Psoas muscle (tissue), 8 donors: ENCODE results near the gene PUS7. TPM values are rescaled to one million over a fixed set of nuclear protein-coding genes. Genes with fewer than 3 reads are reported as not detected.
A peak's percentile ranks its signal among the peaks of the same experiment; 100 is the strongest.

ENCODE experiments used
- ATAC-seq, 4 donors: fragments of 200-7000 bp; cut with Tn5 transposase; one replicate each; pipeline ENCODE4 v1.9.1; 2020; ENCODE audit warnings: moderate library complexity in 3 of 4, mild to moderate bottlenecking in 2 of 4
- DNase-seq, 2 donors: peaks; one replicate each; pipeline ENCODE4 v3.0.0-alpha.2; 2020
- H3K27ac ChIP-seq: fragments of 200-600 bp; one replicate; pipeline ENCODE4 v1.8.0; 2022
- H3K27me3 ChIP-seq, 3 donors: fragments of 200-600 bp in 1 of 3; one replicate each; pipeline versions ENCODE4 v1.6.1 to v1.8.0; 2013 to 2022; ENCODE audit warnings: low read length in 2 of 3, mild to moderate bottlenecking in 2 of 3, moderate library complexity in 1 of 3; ENCODE audit not compliant: insufficient read depth in 3 of 3
- H3K36me3 ChIP-seq, 2 donors: fragments of 200-600 bp in 1 of 2; one replicate each; pipeline versions ENCODE4 v1.6.1 to v1.8.0; 2013 to 2022; ENCODE audit warnings: low read depth in 1 of 2, mild to moderate bottlenecking in 1 of 2, moderate library complexity in 1 of 2; ENCODE audit not compliant: insufficient read depth in 1 of 2
- H3K4me1 ChIP-seq: fragments of 200-600 bp; one replicate; pipeline ENCODE4 v1.8.0; 2022
- H3K4me3 ChIP-seq: fragments of 200-600 bp; one replicate; pipeline ENCODE4 v1.8.0; 2022; ENCODE audit warnings: mild to moderate bottlenecking
- H3K9me3 ChIP-seq: fragments of 200-600 bp; one replicate; pipeline ENCODE4 v1.8.0; 2022
- WGBS, 3 donors: extraction: QIAGEN DNeasy Blood & Tissue Kit; methylation state at CpG; one replicate each; pipeline versions ENCODE4 v1.1.6 to v1.1.7; 2013; 5-methylcytosine and 5-hydroxymethylcytosine counted together
- intact Hi-C, 2 donors: fragments of 100-400 bp; cut with DNase I; formaldehyde crosslinking; loops; one replicate each; pipeline versions ENCODE4 v1.11.0 to v1.14.2; 2022
- polyA plus RNA-seq, 3 donors: library from polyadenylated mRNA; stranded (reverse); fragments of 200-250 nt; gene quantifications; one replicate each; pipeline ENCODE4 v1.2.3, GENCODE V29; 2013
- total RNA-seq, 4 donors: library from RNA; stranded (reverse); fragmentation: NEBNext Ultra II Directional in 2 of 4; extraction: Animal tissue kit (Norgen Biotek cat#: 25700) in 2 of 4; gene quantifications; one replicate each; pipeline versions ENCODE4 v1.2.1 to v1.2.4, GENCODE V29; 2021 to 2023
- TF ChIP-seq, protein P1 (sequence below): fragments of 200-600 bp; IDR thresholded peaks from one replicate; pipeline ENCODE4 v1.8.0; 2022; ENCODE audit warnings: antibody characterized with exemption
- donor health status: healthy with polysubstance abuse.
- donor health status: DM: no; HTN: no; CAD: no; lungs with moderate emphysema.
- donor health status: Bipolar disorder and iron deficiency.
- donor health status: healthy.
- donor health status: DM: yes; HTN: yes; CAD: no.
- donor health status: DM: no; HTN: no; CAD: no.
- donor health status: DM: no; HTN: no; CAD: no.
- donor health status: DM: yes; HTN: yes; CAD: no.

Gene PUS7
- total and polyA plus RNA-seq, 7 donors: 5.7 to 19.7 (median 11.9) TPM

DNA sequence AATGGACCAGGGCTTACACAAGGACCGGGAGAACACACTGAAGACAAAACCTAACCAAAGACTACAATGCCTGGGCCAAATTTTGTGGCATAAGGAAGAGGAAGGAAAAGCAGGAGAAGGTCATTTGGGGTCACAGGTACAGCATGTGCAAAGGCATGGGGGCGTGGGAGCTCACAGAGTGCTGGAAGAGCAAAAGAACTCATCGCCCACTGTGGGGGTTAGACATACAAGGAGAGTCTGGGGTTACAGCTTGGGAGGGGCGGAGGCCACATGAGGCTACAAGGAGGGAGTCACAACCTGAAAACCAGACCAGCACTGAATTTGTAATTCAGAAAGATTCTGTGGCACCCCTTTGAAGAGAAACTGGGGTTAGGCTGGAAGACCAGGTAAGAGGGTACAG, 9.7 kb downstream of the PUS7 start:
- no peak overlapping the region for H3K27ac ChIP-seq
- DNase-seq: no peak
- peaks cover 0 to 10% of the 10 kb centered on the region in 2 donors for H3K36me3 ChIP-seq
- no peak for ATAC-seq
- peaks cover 4% of the 10 kb centered on the region for H3K4me1 ChIP-seq
- intact Hi-C loops: no loop called here
- 62 to 83% (median 72%) methylated on average over 4 of the region's 4 CpGs for WGBS, 3 donors
- TF ChIP-seq, protein P1, sequence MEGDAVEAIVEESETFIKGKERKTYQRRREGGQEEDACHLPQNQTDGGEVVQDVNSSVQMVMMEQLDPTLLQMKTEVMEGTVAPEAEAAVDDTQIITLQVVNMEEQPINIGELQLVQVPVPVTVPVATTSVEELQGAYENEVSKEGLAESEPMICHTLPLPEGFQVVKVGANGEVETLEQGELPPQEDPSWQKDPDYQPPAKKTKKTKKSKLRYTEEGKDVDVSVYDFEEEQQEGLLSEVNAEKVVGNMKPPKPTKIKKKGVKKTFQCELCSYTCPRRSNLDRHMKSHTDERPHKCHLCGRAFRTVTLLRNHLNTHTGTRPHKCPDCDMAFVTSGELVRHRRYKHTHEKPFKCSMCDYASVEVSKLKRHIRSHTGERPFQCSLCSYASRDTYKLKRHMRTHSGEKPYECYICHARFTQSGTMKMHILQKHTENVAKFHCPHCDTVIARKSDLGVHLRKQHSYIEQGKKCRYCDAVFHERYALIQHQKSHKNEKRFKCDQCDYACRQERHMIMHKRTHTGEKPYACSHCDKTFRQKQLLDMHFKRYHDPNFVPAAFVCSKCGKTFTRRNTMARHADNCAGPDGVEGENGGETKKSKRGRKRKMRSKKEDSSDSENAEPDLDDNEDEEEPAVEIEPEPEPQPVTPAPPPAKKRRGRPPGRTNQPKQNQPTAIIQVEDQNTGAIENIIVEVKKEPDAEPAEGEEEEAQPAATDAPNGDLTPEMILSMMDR: no peak
- H3K9me3 ChIP-seq: no peaks in the 10 kb centered on the region
- no peaks in the 10 kb centered on the region for H3K27me3 ChIP-seq
- H3K4me3 ChIP-seq: no peak overlapping the region

DNA sequence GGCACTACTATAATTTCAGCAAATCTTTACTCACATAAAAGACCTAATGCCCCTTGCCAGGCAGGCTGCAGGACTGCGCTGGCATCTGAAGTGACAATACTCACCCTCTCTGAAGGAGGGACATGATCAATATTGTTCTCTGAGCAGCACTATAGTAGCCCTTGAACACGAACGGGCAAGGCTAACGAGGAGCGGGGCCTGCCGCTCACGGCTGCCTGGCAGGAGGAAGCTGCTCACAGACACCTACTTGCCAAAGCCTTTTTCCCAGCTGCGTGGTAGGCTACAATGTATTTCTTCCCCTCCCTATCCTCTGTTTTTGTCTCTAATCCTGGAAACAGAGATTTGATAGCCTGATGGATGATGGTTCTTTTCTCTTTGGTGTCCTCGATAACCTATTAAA, 19.9 kb downstream of the PUS7 start:
- intact Hi-C loops: no loop called here
- no peak for ATAC-seq
- H3K27me3 ChIP-seq: no peaks in the 10 kb centered on the region
- no peak overlapping the region for H3K4me3 ChIP-seq
- no peaks in the 10 kb centered on the region for H3K9me3 ChIP-seq
- DNase-seq: no peak
- H3K27ac ChIP-seq: no peak overlapping the region
- H3K4me1 ChIP-seq: no peaks in the 10 kb centered on the region
- TF ChIP-seq, protein P1: no peak
- H3K36me3 ChIP-seq: peaks cover 0 to 94% of the 10 kb centered on the region in 2 donors
- 88 to 90% (median 89%) methylated on average over 9 of the region's 9 CpGs for WGBS, 3 donors

DNA sequence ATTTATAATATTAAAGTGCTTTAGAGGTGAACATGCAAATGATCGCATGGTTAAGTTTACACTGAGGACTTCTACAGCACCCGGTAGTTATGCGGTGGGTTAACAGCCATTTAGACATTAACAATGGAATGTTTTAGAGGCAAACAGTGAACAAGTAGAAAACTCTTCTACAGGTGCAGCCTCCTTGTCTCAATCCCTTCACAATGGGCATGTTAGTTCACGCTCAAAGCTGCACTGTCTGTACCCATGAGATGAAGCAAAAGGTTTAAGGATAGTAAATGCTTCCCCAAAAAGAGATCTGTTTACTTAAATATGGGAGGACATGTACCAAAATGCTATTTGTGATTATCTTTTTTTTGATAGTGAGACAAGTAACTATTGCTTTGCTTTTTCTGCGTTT, 25.1 kb downstream of the PUS7 start:
- Histone ChIP-seq H3K27ac (no peak overlapping the region), H3K36me3 (peaks cover 0 to 58% of the 10 kb centered on the region in 2 donors), H3K4me3 (no peak overlapping the region), H3K27me3 (no peaks in the 10 kb centered on the region), H3K9me3 (no peaks in the 10 kb centered on the region), H3K4me1 (no peaks in the 10 kb centered on the region)
- no peak for DNase-seq
- TF ChIP-seq, protein P1: no peak
- ATAC-seq: no peak
- intact Hi-C loops: loop anchor here in 1 of 2 donors (10.0 kb wide), 1 partner anchor 362 kb away; no protein-coding TSS in a partner anchor
- WGBS, 3 donors: 93 to 96% (median 95%) methylated on average over 5 of the region's 5 CpGs

DNA sequence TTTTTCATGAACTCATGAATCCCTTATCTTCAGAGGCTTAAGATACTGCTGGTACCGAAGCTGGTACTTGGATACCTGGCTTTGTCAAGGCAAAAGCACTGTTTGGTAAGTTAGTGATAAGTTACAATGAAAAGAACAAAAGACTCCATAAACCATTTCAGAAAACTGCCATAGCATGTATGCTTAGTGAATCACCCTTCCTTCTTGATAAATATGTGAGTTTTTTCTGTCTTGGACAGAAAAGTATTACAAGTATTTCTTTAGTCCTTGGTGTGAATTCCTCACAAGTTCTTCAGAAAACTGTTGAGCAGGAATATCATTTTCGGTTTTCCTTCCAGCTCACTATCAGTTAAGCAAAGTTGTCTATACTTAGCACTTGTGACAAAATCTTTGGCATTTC, 25.6 kb downstream of the PUS7 start:
- ATAC-seq: no peak
- intact Hi-C loops: loop anchor here in 1 of 2 donors (10.0 kb wide), 1 partner anchor 362 kb away; no protein-coding TSS in a partner anchor
- Histone ChIP-seq H3K27ac (no peak overlapping the region), H3K4me1 (no peaks in the 10 kb centered on the region), H3K36me3 (peaks cover 0 to 56% of the 10 kb centered on the region in 2 donors), H3K4me3 (no peak overlapping the region), H3K9me3 (no peaks in the 10 kb centered on the region), H3K27me3 (no peaks in the 10 kb centered on the region)
- TF ChIP-seq, protein P1: no peak
- DNase-seq: no peak
- 89 to 98% (median 91%) methylated on average over 2 of the region's 2 CpGs for WGBS, 3 donors

DNA sequence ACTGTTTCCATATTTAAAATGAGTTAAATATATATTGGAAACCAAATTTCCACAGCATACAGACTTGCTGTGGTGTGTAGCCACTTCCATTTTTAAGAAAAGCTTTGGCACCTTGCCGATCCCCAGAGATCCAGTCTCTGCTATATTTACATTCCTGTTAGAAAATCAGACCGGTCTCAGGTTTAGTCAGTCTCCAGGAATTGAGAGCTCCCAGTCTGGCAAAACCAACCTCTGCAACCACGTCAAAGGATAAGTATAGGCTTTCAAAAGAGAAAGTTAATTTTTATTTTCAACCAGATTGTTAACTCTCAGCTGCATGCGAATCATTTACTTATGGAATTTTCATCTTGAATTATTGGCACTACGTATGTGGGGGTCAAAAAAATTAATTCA, 28.2 kb downstream of the PUS7 start:
- 68 to 88% (median 74%) methylated on average over 5 of the region's 5 CpGs for WGBS, 3 donors
- intact Hi-C loops: loop anchor here in 1 of 2 donors (10.0 kb wide), 1 partner anchor 359 kb away; no protein-coding TSS in a partner anchor
- no peak overlapping the region for H3K4me3 ChIP-seq
- DNase-seq: no peak
- TF ChIP-seq, protein P1: no peak
- no peaks in the 10 kb centered on the region for H3K4me1 ChIP-seq
- ATAC-seq: peak in 2 of 4 donors; percentile 27 to 40
- no peaks in the 10 kb centered on the region for H3K27me3 ChIP-seq
- no peak overlapping the region for H3K27ac ChIP-seq
- no peaks in the 10 kb centered on the region for H3K9me3 ChIP-seq
- peaks cover 2 to 54% of the 10 kb centered on the region in 2 donors for H3K36me3 ChIP-seq
